Activated CD8-positive, alpha-beta memory T cell treated with anti-CD3 and anti-CD28 coated beads, Interleukin-2, amount 50 U/mL, for 4 hours (primary cell): ENCODE results near the gene PRMT9.

ENCODE experiments used
- DNase-seq: peaks from one replicate; pipeline ENCODE4 v3.0.0-alpha.2; 2020

PRMT9 gene

DNA sequence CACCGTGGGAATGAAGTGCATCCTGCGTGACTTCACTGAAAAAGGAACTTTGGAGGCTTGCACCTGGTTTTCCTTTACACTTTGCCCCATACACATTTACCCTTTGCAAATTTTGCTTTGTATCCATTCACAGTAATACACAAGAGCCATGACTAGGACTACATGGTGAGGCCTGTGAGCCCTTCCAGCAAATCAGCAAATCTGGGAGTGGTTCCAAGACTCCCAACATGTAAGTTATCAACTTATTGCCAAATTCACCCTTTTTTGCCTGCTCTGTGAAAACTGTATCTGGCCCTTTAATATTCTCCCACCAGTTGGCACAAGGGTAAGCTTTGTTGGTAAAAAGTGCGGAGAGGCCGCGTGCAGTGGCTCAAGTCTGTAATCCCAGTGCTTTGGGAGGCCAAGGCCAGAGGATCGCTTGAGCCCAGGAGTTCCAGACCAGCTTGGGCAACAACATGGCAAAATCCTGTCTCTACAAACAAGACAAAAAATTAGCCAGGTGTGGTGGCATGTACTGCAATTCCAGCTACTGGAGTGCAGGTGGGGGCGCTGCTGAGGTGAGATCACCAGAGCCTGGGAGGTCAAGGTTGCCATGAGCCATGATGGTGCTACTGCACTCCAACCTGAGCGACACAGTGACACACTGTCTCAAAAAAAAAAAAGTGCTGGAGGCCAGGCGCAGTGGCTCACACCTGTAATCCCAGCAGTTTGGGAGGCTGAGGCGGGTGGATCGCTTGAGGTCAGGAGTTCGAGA, 5.0 kb downstream of the PRMT9 start:
- no peak for DNase-seq

DNA sequence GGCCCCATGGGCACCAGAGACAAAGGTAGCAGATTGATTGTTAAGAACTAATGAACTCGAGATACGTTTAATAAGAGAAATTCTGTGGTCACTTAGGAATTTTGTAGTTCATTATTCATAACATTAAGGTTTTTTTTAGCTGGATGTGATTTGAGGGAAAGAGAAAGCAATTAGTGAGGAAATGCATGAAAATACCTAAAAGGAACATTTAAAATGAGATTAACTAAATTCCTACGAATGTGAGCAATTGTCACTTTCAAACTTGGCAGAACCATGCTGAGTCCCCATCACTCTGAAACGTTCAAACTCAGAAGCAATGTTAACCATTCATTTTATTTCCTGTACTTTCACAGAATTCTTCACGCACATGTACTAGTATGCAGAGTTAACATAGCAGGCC, 5.9 kb downstream of the PRMT9 start:
- DNase-seq: no peak

DNA sequence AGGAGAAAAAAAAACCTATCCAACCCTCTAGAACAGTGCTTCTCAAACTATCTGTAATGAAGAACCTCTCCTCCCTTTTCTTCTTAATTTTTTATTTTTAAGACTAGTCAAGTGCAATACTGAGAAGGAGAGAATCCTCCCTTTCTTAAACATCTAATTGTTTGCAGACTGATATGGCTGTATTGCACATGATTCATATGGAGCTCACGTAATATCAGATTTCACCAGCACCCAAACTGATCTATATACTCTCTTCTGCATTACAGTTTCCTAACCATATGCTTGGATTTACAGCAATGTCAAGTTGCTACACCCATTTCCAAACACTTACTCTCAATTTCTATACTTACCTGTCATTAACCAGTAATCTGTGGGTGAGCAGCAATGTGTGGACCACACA, 9.5 kb downstream of the PRMT9 start:
- DNase-seq: no peak

DNA sequence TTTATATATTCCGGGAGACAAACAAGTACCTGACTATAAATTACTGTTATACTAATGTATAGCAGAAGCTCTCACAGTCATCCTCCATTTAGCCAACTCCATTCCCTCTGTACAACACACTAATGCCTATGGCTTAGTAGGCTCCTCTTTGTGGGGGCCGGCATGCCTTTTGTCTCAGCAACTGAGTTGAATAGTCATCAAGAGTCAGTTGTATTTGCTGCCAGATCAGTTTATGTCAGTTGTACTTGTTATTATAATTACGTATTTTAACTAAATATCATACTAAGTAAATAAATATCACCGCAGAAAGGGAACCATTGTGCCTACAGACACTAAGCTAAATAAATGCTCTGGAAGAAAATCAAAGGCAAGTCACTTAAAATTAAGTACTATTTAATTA, 9.9 kb downstream of the PRMT9 start:
- DNase-seq: no peak

DNA sequence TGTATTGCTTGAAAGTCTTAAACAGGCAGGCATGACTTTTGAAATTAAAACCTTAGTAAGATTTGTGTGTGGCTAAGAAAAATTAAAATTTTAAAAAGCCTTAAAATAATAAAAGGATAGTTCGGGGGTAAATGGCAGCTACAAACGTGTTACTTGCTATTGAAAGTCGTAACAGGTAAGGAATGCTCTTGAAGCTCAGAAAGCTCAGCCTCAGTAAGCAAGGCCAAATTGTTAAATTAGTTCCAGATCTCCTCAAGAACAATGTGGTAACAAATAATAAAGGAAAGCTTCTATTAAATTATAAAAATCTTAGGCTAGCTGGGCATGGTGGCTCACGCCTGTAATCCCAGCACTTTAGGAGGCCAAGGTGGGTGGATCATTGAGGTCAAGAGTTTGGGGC, 25.5 kb downstream of the PRMT9 start:
- no peak for DNase-seq

DNA sequence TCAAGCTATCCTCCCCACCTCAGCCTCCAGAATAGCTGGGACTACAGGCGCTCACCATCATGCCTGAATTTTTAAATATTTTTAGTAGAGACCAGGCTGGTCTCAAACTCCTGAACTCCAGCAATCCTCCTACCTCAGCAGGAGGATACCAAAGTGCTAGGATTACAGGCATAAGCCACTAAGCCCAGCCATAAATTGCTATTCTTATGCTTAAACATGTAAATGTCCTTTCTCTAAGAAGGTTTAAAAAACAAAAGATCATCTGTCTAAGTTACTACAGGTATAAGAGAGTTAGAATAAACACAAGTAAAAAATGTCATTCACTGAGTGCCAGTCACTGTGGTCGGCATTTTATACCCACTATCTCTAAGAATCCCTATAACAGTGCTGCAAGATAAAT, 28.3 kb downstream of the PRMT9 start:
- DNase-seq: no peak

DNA sequence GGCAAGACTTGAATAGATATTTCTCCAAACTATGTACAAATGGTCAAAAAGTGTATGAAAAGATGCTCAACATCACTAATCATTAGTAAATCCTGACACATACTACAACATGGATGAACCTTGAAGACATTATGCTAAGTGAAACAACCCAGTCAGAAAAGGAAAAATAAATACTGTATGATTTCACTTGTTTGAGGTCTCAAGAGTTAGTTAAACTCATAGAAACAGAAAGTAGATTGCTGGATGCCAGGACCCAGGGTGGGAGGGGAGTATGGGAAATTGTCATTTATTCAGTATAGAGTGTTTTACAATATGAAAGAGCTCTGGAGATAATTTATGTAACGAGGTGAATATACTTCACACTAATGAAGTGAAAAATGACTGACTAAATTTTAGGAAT, 32.4 kb downstream of the PRMT9 start:
- no peak for DNase-seq

DNA sequence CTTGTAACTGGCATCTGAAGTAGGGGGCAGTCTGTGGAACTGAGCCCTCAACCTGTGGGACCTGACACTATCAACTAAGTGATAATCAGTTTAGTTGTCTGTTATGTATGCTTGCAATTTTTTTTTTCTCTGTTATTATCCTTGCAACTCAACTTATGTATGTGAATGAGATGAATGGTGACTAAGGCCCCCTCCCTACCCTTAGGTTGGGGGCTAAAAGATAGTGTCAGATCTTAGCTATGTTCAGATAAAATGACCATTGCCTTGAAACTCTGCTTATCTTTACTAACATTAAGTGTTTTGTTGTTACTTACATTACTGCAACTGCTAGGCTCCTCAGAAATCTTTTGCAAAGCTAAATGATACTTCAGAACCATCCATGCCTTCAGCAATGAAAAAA, 35.3 kb downstream of the PRMT9 start:
- no peak for DNase-seq

DNA sequence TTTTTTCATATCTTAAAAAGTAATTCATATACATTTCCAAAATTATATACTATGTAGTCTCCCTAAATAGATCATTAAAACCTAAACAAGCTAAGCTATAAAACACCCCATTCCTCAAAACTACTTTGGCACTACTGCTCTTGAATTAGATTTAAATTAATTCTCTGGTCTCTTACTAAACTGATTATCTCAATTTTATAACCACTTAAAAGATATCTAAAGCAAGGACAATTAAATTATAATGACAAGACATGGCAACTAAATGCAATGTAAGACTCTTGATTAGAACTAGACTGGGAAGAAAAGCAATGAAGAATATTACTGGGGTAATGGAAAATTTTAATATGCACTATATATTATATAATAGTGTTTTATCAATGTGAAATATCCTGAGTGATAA, 38.9 kb downstream of the PRMT9 start:
- DNase-seq: no peak

DNA sequence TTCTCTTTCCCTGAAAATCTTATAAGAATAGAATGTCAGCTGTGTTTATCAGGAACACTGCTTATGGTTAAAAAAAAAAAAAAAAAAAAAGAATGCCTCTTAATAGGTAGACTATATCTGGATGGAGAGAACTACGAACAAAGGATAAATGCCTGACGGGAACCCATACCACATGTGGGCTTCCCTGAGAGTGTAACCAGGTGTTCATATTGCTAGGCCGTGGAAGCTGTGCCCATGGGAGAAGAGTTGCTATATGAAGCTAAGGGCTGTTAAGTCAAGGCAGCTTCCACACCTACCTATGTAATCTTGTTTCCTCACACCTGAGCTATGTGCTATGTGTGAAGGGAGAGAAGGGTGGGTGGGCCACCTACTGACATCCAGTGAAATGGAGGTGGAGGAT, 39.5 kb downstream of the PRMT9 start:
- DNase-seq: no peak

DNA sequence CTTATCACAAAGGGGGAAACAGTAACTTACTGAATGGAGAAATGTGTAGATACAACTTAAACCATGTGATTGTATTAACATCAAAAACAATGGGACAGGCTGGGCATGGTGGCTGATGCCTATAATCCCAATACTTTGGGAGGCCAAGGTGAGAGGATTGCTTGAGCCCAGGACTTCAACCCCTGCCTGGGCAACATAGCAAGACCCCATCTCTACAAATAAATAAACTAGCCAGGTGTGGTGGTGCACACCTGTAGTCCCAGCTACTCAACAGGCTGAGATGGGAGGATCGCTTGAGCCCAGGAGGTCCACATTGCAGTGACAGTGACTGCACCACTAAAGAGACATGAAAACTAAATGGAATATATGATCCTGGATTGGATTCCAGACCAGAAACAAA, 40.3 kb downstream of the PRMT9 start:
- DNase-seq: no peak

DNA sequence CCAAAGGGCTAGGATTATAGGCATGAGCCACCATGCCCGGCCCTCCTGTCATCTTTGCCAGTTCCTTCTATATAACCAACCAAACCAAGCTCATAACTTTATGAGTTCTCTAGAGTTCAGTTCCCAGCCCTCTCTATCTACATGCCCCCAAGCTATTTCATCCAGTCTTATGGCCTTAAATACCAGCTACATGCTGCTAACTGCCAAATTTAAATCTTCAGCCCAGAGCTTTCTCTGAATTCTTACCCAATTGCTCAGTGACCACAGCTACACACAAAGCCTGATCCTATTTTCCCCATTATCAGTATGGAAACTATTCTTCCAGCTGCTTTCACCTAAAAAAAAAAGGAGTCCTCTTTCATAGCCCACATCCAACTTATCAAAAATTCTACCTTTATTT, 43.6 kb downstream of the PRMT9 start:
- no peak for DNase-seq

DNA sequence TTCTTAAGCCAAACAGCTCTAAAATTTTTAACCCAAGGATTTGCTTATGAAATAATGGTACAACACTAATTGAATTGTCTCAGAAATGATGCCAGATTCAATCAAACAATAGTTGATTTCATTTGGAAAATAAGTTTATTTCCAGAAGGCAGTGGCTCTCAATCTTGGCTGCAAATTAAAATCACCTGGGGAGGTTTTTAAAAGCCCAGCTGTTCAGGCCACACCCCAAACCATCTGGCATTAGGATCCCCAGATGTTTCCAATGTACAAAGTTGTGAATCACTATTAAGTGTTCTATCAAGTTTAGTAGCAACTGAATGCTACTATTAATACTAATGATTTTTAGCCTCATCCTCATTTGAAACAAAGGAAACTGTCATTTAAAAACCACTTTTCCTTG, 44.6 kb downstream of the PRMT9 start:
- DNase-seq: no peak

DNA sequence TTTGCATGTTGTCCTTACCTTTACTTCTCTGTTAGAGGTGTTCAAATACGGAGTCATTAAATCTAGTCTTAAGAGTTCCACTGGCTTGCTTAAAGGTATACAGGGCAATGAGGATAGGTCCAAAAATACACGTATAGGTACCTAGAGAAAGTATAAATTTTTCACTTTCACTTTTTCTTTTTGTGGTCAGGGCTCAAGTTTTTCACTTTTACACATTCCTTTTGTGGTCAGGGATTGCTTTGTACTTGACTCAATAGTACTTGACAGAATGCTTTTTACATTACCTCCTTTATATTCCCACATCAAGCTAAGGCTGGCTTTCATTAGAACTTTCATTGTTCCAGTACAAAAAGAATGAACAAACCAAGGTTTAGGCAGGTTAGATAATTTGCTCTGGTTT, 45.0 kb downstream of the PRMT9 start:
- DNase-seq: no peak

DNA sequence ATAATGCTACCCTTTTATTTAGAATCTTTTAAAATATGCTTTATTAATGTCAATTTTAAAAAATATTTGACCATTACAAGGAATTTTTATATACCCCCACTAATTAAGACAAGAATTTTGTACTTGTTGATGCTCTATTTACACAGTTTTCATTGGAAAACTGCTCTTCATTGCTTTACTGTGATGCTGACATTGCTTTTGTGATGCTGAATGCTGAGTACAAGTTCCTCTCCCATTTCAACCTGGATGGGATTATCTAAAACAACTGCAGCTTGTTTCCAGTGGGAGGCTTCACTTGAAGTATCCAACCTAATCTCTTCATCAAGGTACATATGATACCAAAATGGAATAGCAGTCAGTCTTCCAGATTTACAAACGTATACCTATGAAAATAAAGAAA, 45.6 kb downstream of the PRMT9 start:
- no peak for DNase-seq

DNA sequence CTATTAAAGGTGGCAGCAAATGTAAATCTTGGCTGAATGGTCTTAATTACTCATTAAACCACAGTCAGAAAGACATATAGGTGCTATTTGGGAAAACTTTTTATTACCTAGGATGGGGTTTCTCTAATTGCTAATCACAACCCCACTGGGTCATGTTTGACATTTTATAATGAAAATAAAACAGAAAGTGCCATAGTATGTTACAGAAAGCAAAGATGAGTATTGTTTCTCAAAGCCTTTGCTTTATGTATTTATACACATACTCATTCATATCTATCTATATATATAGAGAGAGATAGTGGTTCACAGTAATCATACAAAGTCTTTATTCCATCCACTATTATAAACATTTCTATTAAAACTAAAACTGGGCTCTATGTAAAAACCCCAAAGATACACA, 48.6 kb downstream of the PRMT9 start:
- DNase-seq: no peak

DNA sequence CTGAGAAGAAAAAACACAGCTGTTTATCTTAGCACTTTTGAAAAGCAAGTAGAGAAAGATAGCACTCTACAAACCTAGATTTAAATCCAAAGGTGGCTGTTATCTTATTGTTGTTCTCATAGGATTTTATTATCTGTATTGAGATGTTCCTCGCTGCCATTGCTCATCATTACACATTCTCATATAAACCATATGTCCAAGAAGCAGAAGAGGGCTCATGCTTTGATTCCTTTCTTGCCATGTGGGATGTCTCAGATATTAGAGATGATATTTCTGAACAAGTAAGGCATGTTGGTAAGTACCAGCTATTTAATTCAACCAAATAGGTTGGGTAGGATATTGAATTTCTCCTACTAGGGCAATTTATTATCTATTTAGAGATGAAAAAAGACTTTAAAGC, 50.3 kb downstream of the PRMT9 start:
- DNase-seq: no peak

DNA sequence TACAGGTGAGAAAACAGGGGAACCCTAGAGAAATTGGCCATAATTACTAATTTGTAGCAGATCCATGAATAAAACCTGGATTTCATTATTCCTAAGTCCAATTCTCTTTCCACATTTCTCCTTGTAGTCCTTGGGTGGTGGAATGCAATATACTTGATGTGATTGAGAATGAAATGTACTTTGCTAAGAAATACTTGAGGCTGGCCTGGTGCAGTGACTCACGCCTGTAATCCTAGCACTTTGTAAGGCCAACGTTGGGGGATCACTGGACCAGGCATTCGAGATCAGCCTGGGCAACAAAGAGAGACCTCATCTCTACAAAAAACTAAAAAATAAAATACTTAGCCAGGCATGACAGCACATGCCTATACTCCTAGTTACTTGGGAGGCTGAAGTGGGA, 50.9 kb downstream of the PRMT9 start:
- DNase-seq: no peak

DNA sequence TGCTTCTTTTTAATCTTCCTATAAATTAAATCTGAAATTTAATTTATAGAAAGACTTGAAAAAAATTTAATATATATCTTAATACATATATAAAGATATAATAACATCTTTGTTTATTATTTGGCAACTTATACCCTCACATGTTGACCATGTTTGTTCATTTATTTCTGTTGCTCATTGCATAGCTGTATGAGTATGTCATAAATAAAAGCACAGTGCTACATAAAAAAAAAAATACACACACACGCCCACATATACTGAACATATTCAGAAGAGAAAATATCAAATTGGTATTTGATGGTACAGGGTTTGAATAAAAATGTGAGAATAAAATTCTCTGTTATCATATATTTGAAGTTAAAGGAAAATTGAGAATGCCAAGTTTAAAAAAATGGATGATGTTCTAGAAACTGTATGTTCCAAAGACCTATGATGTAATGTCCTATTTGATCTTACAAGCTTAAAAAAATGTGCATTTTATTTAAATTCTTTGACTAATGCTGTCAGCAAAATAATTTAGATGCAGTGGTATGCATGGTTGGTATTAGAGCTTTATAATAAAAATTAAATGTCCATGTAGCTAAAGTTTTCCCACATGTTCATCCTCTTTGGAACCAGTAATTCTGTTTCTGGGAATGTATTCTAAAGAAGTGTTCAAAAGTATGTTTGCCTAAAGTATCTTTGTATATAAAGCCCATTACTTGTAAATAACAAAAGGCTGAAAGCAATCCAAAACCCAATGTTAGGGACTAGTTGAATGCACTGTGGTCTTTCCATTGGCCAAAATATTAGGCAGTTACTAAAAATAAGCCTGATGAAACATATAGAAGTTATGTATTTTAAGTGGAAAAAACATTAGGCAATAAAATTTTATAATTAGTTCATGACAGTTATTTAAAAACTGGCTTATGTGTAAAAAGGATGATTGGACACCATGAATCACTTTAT, 53.9 kb downstream of the PRMT9 start:
- no peak for DNase-seq

DNA sequence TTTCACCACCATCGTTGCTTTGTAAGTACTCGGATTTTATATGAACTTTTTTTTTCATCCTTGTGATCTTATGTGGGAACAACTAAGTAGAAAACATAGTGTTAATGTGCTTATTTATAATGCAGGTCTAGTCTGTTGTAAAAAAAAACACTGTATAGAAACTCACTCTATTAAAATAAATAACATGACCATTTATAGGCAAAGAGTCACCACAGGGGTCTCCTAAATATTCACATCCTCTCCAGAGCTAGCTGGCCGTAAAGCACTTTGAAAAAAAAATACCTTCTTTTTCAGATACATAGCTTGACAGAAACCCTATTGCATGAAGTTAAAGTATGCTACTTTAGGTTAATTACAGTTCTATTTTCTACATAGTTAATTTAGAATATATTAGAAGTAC, 55.5 kb downstream of the PRMT9 start:
- DNase-seq: no peak

DNA sequence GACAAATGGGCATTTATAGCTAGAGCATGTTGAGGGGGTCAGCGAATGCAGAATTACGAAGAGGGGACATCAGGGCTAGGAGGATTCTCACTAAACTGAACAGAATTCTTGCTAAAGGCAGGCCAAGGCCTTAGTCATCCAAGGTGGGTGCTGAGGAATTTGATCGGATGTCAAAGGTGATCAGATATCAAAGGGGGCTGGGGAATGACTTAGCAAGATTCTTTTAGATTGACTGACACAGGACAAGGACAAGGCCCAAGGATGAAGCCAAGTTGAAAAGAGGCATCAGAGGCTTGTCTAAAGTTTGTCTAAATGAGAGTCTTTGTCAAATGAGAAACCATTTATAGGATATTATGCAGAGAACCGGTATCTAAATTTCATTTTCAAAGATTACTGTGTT, 57.1 kb downstream of the PRMT9 start:
- no peak for DNase-seq

DNA sequence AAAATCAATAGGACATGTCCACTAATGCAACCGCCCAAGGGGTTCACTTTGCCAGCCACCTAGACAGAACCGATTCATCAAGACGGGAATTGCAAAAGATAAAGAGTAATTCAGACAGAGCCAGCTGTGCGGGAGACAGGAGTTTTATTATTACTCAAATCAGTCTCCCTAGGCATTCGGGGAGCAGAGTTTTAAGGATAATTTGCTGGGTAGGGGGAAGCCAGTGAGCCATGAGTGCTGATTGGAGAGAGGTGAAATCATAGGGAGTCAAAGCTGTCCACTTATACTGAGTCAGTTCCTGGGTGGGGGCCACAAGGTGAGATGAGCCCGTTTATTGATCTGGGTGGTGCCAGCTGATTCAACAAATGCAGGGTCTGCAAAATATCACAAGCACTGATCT, 58.2 kb downstream of the PRMT9 start:
- no peak for DNase-seq

DNA sequence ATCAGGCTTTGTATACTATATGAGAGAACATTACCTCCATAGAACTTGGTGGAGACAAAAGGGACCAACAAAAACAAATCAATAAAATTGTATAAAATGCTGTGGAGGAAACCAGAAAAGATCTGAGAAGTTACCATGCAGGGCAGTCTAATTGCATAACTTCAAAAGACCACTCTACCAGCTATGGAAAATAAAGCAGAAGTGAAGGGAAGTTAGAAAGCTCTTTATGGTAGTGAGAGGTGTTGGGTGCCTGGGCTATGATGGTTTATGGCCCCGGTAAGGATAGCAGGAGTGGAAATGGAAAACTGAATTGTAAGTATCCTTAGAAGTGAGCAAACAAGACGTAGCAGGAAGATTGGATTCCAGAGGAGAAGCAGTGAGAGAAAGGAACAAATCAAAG, 63.6 kb downstream of the PRMT9 start:
- DNase-seq: no peak
